C4-2B (cell line): Measurements from ENCODE around the gene PRR12.

Source experiments
- ZFX ChIP-seq: fragments of 450-650 bp; IDR thresholded peaks from 2 replicates; pipeline ENCODE4 v1.6.1; 2017
- TF ChIP-seq, protein P1 (sequence below): fragments of 450-650 bp; conservative IDR thresholded peaks from 2 replicates; pipeline ENCODE4 v1.5.1; 2017; ENCODE audit warnings: mild to moderate bottlenecking

- TF ChIP-seq, protein P1, sequence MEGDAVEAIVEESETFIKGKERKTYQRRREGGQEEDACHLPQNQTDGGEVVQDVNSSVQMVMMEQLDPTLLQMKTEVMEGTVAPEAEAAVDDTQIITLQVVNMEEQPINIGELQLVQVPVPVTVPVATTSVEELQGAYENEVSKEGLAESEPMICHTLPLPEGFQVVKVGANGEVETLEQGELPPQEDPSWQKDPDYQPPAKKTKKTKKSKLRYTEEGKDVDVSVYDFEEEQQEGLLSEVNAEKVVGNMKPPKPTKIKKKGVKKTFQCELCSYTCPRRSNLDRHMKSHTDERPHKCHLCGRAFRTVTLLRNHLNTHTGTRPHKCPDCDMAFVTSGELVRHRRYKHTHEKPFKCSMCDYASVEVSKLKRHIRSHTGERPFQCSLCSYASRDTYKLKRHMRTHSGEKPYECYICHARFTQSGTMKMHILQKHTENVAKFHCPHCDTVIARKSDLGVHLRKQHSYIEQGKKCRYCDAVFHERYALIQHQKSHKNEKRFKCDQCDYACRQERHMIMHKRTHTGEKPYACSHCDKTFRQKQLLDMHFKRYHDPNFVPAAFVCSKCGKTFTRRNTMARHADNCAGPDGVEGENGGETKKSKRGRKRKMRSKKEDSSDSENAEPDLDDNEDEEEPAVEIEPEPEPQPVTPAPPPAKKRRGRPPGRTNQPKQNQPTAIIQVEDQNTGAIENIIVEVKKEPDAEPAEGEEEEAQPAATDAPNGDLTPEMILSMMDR, result peak; percentile 98
- no peak for TF ChIP-seq ZFX
These were observed 81.3 kb downstream of the PRR12 start for GRCh38 chr19:49672131-49672919.
